Activated T-helper 1 cell treated with anti-CD3 and anti-CD28 coated beads, Interleukin-12 subunit alpha, Interleukin-12 subunit beta, Interleukin-2, Interleukin-4 antibody, amounts not matched to agents 30 ng/mL and 10 ng/mL and 1 ng/mL, durations not matched to agents 14 hours and 24 hours and 36 hours (primary cell): ENCODE data around the gene CYB561D1. TPM values are rescaled to one million over a fixed set of nuclear protein-coding genes. Genes with fewer than 3 reads are reported as not detected.

Experiments
- DNase-seq: peaks from one replicate; pipeline ENCODE4 v3.0.0; 2021; ENCODE audit warnings: low spot score
- H3K27ac Mint-ChIP-seq: one replicate; pipeline ENCODE4 v1.8.0; 2021; ENCODE audit warnings: mild to moderate bottlenecking, mixed read lengths
- H3K27me3 Mint-ChIP-seq: one replicate; pipeline ENCODE4 v1.8.0; 2022; ENCODE audit warnings: mild to moderate bottlenecking, moderate library complexity, mixed read lengths; ENCODE audit not compliant: insufficient read depth
- H3K36me3 Mint-ChIP-seq: one replicate; pipeline ENCODE4 v1.8.0; 2021; ENCODE audit warnings: low read depth, mixed read lengths
- H3K4me1 Mint-ChIP-seq: one replicate; pipeline ENCODE4 v1.8.0; 2021; ENCODE audit warnings: low read depth, mixed read lengths
- H3K4me3 Mint-ChIP-seq: one replicate; pipeline ENCODE4 v1.8.0; 2021; ENCODE audit warnings: mild to moderate bottlenecking, moderate library complexity, mixed read lengths
- H3K9me3 Mint-ChIP-seq: one replicate; pipeline ENCODE4 v1.8.0; 2021; ENCODE audit warnings: mixed read lengths
- intact Hi-C: fragments of 100-400 bp; cut with micrococcal nuclease; formaldehyde crosslinking; loops from one replicate; pipeline ENCODE4 v1.15.1; 2024
- total RNA-seq: library from RNA; stranded (reverse); gene quantifications from 2 replicates; pipeline ENCODE4 v1.2.3, GENCODE V29; 2022

The CYB561D1 gene
- total RNA-seq, 1 donor from 2014 or later: 12.6 TPM

DNA sequence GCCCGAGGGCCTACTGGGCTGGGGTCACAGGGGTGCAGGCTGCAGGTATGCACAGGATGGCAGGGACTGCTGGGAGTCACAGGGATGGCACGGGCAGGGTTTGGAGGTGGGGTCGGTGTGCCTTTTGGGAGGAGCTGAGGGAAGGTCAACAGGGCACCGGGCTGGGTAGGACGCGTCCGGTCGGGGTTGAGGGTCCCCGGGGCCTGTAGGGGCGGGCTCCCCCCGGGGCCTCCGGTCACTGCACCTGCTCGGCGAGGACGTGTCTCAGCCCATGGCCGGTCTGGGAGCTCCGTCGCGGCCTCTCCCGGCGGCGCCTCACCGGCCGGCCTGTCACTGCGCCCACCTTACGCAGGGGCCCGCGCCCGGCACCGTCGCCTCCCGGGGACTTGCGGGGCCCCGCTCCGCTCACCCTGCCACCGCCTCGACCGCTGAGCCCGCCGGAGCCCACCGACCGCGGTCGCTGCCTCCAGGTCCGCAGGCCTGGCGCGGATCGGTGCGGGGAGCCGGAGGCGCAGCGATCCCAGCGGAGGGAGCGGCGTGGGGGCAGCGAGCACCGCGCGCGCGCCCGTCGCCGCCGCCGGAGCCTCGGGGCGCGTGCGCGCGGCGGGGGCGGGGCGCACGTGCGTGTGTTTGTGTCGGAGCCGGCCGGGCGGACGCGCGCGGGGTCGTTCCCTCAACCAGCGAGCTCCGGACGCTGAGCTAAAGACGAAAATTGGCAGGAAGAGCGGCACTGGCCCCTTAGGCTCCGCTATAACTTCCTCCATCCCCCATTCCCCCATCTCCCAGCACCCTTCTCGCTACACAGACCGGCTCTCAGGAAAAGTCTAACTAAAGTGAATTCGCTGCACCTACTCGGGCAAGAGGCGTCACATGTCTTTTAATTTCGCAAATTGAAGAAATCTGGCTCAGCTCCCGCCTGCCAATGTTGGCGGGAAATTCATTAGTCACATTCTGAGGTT is 15.6 kb downstream of the CYB561D1 start, which contains the start of gene AMIGO1:
AMIGO1 (minus strand) TSS at position 552 of the 959 bp plus-strand sequence. CDS start 815 bp downstream, outside the sequence.
- H3K4me3 Mint-ChIP-seq: peak within 1 kb of the TSS; percentile 87
- peaks cover 23% of the 10 kb centered on the region for H3K4me1 Mint-ChIP-seq
- no peaks in the 10 kb centered on the region for H3K9me3 Mint-ChIP-seq
- DNase-seq: peak; percentile 25
- H3K27me3 Mint-ChIP-seq: peaks cover 51% of the 10 kb centered on the region
- intact Hi-C loops: loop anchor here (1.0 kb wide), 2 partner anchors 15 to 23 kb away; partner anchors contain the start of gene CYB561D1
- peaks cover 12% of the 10 kb centered on the region for H3K36me3 Mint-ChIP-seq
- peak within 1 kb of the TSS; percentile 49 for H3K27ac Mint-ChIP-seq

DNA sequence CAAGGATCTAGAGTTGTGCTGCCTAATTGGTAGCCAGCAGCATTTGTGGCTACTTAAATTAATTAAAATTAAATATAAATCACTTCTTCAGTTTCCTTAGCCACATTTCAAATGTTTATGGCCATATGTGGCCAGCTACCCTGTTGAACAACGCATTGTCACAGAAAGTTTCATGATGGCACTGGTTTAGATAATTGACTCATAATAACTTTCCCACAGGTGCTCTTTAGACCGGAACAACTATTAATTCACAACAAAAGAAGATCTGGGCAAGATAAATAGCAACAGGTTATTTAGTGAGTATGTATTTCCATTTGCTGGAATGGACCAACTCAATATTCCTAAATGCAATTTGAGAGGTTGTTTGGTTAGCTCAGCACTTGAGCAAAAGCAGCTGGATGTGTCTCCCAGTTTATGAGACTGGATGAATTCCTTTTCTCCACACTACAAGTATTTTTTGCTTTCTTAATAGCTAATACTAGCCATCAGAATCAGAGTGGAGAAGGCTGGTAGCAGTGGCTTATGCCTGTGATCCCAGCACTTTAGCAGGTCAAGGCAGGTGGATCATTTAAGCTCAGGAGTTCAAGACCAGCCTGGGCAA is 19.3 kb downstream of the CYB561D1 start:
- intact Hi-C loops: no loop called here
- Mint-ChIP-seq H3K4me1 (peaks cover 11% of the 10 kb centered on the region), H3K27me3 (peaks cover 45% of the 10 kb centered on the region), H3K36me3 (no peaks in the 10 kb centered on the region), H3K4me3 (no peak overlapping the region), H3K27ac (no peak overlapping the region), H3K9me3 (no peaks in the 10 kb centered on the region)
- DNase-seq: no peak

DNA sequence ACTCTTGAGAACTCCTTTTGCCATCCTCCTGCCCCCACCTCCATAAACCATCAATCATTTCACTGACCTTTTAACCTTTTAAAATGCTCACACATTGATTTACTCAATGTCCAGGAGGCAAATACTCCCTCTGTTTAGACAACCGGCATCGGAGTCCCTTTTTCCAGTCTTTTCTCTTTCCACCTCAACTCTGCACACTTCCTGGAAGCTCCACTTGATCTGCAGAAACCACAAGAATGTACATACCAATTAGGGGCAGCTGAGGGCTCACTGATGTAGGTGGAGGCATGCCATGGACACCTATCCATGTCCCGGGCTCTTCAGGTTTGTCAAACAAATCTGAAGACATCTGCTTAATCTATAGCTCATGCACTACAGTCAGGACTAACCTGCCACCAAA is 21.0 kb downstream of the CYB561D1 start:
- H3K4me3 Mint-ChIP-seq: no peak overlapping the region
- no peak overlapping the region for H3K27ac Mint-ChIP-seq
- H3K36me3 Mint-ChIP-seq: no peaks in the 10 kb centered on the region
- no peaks in the 10 kb centered on the region for H3K9me3 Mint-ChIP-seq
- peaks cover 7% of the 10 kb centered on the region for H3K4me1 Mint-ChIP-seq
- DNase-seq: no peak
- intact Hi-C loops: no loop called here
- H3K27me3 Mint-ChIP-seq: peaks cover 34% of the 10 kb centered on the region

DNA sequence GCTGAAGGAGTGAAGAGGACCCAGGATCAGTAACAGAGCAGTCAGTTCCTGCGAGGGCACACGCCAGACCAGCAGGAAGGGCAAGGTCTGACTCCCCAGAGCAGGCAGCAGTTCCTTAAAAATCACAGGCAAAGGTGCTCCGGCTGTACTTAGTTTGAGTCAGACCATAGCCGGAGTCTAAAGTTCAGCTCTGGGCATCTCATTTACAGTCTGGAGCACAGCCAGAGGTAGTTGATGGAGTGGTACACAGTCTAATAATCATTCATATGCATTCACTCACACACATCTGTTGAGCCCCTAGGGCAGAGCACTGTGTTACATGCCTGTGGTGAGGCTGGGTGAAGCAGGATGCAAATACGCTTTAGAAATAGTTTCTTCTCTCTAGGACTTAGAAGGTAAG is 23.0 kb downstream of the CYB561D1 start:
- Mint-ChIP-seq H3K27me3 (peaks cover 19% of the 10 kb centered on the region), H3K27ac (no peak overlapping the region), H3K36me3 (no peaks in the 10 kb centered on the region), H3K4me3 (no peak overlapping the region), H3K4me1 (no peaks in the 10 kb centered on the region), H3K9me3 (no peaks in the 10 kb centered on the region)
- no peak for DNase-seq
- intact Hi-C loops: no loop called here

DNA sequence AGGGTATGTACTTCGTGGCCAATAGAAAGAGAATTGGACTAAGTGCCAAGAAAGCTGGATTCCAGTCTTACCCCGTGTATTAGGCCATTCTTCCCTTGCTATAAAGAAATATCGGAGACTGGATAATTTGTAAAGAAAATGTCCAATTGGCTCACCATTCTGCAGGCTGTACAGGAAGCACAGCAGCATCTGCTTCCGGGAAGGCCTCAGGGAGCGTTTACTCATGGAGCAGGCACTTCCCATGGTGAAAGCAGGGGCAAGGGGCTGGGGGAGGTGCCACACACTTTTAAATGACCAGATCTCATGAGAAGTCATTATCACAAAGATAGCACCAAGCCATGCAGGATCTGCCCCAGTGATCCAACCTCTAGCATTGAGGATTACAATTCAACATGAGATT is 23.4 kb downstream of the CYB561D1 start:
- H3K36me3 Mint-ChIP-seq: no peaks in the 10 kb centered on the region

DNA sequence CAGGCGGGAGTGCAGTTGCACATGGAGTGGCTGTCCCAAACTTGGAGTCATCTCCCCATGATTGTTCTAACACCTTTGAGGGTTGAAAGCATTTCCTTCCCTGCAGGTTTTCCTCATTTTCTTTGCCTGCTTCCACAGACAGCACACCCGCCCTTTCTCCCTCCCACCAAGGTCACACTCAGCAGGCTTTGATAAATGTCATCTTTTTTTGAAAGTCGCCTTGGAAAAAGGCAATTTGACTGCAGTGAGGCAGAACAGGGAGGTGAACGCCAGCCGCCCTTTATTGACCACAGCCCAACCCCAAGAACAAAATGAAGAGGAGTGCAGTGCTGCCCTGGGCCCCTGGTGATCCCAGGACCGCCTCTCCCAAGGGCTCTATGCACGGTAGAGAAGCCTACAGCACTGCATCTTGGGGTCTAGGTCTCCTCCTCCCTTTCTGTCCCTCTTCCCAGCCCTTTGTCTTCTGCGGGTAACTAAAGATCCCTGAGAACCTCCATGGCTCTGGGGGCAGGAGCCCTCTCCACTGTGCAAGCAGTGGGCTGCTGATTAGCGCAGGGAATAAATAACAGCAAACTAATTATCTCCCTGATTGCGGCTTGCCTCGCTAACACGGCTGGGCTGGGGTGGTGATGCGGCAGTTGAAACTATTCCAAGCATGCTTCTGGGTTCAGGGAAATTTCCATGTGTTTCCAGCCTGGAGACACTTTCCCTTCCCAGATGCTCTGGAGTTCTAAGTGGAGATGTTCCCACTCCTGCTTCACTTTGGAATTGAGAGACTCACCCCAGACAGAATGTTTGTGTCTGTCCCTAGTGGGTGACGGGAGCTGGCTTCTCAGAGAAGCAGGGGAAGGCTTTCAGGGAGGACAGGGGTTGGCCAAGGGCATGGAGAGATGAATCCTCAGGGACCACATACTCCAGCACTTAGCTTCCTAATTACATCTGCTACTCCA is 27.4 kb downstream of the CYB561D1 start:
- no peaks in the 10 kb centered on the region for H3K36me3 Mint-ChIP-seq

More for the DNA sequence above, 23.4 kb downstream of the CYB561D1 start:
- no peaks in the 10 kb centered on the region for H3K9me3 Mint-ChIP-seq
- no peak overlapping the region for H3K27ac Mint-ChIP-seq
- no peak for DNase-seq
- no peaks in the 10 kb centered on the region for H3K4me1 Mint-ChIP-seq
- H3K4me3 Mint-ChIP-seq: no peak overlapping the region
- peaks cover 20% of the 10 kb centered on the region for H3K27me3 Mint-ChIP-seq
- intact Hi-C loops: no loop called here

DNA sequence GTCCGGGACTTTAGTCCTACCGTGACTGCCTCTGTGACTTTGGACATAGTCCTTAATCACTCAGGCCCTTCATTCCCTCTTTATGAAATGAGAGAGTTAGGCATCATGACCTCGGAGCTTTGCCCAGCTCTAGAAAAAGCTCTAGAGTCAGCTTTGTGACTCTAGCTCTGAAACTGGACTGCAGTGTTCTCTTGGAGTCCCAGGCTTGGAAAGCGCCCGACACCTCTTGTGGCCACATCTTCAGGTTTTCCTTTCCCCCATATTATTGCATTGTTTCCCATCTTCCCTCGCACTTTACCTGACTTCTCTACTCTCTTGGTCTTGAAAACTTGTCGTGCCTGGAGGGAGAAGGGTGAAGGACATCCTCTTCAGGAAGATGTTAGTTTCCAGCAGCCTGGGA is 28.1 kb downstream of the CYB561D1 start:
- no peaks in the 10 kb centered on the region for H3K36me3 Mint-ChIP-seq
- no peaks in the 10 kb centered on the region for H3K9me3 Mint-ChIP-seq
- DNase-seq: no peak
- H3K27me3 Mint-ChIP-seq: peaks cover 16% of the 10 kb centered on the region
- no peak overlapping the region for H3K27ac Mint-ChIP-seq
- no peak overlapping the region for H3K4me3 Mint-ChIP-seq
- no peaks in the 10 kb centered on the region for H3K4me1 Mint-ChIP-seq
- intact Hi-C loops: no loop called here

More for the DNA sequence above, 27.4 kb downstream of the CYB561D1 start:
- intact Hi-C loops: no loop called here
- no peaks in the 10 kb centered on the region for H3K4me1 Mint-ChIP-seq
- no peak overlapping the region for H3K4me3 Mint-ChIP-seq
- no peak overlapping the region for H3K27ac Mint-ChIP-seq
- H3K27me3 Mint-ChIP-seq: peaks cover 15% of the 10 kb centered on the region
- no peak for DNase-seq
- no peaks in the 10 kb centered on the region for H3K9me3 Mint-ChIP-seq

DNA sequence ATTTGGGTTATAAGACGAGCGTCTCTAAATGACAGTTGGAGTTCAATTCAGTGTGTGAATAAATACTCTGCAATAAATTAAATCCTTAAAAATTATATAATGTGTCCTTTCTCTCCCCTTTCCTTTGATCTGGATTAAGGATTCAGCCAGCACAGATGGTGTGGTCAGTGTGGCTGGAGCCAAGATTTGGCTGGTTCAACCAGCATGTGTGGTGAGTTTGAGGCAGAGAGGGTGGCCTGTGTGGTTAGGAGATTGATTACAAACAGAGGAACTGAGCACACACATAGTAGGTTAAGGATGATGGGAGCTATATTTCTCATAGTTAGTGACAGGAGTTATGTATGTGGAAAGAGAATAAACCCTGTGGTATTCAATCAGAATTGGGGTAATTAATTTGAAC is 29.8 kb downstream of the CYB561D1 start:
- no peaks in the 10 kb centered on the region for H3K9me3 Mint-ChIP-seq
- no peaks in the 10 kb centered on the region for H3K4me1 Mint-ChIP-seq
- intact Hi-C loops: no loop called here
- peaks cover 16% of the 10 kb centered on the region for H3K27me3 Mint-ChIP-seq
- H3K4me3 Mint-ChIP-seq: no peak overlapping the region
- no peaks in the 10 kb centered on the region for H3K36me3 Mint-ChIP-seq
- no peak for DNase-seq
- no peak overlapping the region for H3K27ac Mint-ChIP-seq

DNA sequence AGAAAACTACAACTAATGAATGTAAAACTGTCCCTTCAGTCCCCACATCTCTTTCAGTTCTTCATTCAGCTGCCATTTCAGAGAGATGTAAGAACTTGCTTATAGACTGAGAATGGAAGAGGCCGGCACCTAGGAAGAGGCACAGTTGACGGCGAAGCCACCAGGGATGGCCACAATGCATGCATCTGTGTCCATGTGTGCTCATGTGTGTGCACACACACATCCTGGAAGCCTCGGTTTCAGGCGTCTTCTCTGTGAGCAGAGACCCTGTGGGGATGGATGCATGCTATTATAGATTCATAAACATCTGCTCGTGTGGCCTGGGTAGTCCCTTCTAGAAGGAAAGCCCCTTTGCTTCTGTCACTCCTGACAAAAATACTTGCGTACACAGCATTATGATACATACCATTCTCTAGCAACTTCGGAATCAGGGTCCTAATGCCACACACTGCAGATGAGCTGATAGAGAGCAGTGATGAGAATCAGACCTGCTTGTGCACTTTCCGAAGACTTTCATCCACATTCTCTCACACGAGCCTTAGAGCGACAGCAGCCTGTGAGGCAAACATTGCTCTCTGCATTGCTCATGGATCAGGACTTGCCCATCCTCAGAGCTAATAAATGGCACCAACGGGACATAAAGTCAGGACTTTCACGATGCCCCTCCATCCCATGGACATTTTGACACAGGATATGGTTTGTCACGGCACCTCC is 33.4 kb downstream of the CYB561D1 start:
- peaks cover 16% of the 10 kb centered on the region for H3K4me1 Mint-ChIP-seq
- H3K9me3 Mint-ChIP-seq: no peaks in the 10 kb centered on the region
- DNase-seq: no peak
- H3K27ac Mint-ChIP-seq: no peak overlapping the region
- H3K27me3 Mint-ChIP-seq: peaks cover 9% of the 10 kb centered on the region
- H3K36me3 Mint-ChIP-seq: no peaks in the 10 kb centered on the region
- intact Hi-C loops: no loop called here
- no peak overlapping the region for H3K4me3 Mint-ChIP-seq

DNA sequence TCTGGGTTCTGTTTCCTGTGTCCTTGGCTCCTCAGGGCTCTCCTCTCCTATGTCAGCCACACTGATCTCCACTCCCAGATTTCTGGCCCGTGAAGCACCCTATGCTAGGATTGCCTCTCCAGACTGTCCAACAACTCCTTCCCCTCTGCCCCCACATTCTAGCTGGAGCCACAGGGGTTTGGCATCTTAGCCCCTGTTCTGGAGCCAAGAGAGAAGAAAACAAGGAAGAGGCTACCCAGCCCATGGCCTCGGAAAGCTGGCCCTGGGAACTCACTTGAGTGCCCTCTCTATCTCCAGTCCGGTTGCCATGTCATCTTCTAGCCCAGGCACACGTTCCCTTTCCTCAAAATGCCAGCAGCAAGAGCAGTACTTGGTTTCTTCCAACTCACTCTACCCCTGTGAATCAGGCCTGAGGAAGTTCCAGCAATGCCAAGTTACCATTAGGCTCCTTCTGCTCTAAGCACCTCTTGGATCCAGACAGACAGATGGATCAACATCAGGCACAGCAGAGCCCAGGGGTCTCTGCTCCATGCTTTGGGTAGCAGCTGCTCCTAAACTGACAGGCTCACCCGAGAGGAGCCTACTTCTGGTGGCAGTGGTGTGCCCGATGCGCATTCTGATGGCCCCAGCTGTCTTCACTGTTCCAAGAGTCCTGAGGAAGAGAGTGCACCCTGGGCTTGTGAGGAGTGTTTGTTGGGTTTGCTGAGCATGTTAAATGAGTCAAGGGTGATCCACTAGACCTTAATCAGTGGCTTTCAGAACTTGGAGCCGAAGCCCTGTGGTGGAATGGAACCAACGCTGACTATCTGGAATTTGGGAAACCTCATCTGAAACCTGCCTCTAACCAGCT is 34.2 kb downstream of the CYB561D1 start:
- H3K4me1 Mint-ChIP-seq: peaks cover 24% of the 10 kb centered on the region
- H3K4me3 Mint-ChIP-seq: no peak overlapping the region
- peaks cover 8% of the 10 kb centered on the region for H3K27me3 Mint-ChIP-seq
- no peaks in the 10 kb centered on the region for H3K9me3 Mint-ChIP-seq
- no peak for DNase-seq
- no peaks in the 10 kb centered on the region for H3K36me3 Mint-ChIP-seq
- no peak overlapping the region for H3K27ac Mint-ChIP-seq
- intact Hi-C loops: no loop called here

DNA sequence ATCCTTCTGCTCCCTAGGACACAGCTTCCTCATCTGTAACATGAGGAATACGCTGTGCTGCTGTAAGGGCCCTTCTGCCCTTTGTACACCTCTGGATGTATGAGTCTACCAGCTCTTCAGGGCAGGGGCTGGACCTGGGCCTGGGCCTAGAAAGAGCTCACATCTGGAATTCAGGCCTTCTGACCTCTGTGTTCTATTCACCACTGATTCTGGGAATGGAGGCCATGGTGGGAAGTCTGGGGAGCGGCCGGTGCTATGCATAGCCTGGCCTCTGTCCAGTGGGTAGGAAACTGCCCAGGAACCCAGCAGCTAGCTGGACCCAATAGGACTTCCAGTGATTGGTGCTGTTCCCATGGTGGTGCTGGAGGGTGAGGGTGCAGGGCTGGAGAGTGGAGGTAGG is 34.8 kb downstream of the CYB561D1 start:
- intact Hi-C loops: no loop called here
- Mint-ChIP-seq H3K27ac (no peak overlapping the region), H3K9me3 (no peaks in the 10 kb centered on the region), H3K4me3 (no peak overlapping the region), H3K36me3 (no peaks in the 10 kb centered on the region), H3K4me1 (peaks cover 24% of the 10 kb centered on the region), H3K27me3 (peaks cover 8% of the 10 kb centered on the region)
- no peak for DNase-seq
